Measurements from ENCODE around the gene TBC1D3K.
"Not testable (repeated sequence)": the region's sequence is repeated elsewhere in the genome, so short reads cannot be mapped to it uniquely, and the experiment has no call there.

TBC1D3K gene

GRCh38 chr17:37924115-37924514, at the start of gene TBC1D3K:
TBC1D3K (plus strand) TSS chr17:37924415; CDS start chr17:37926000, 1,585 bp downstream.
- not testable (repeated sequence) for DNase-seq

DNA sequence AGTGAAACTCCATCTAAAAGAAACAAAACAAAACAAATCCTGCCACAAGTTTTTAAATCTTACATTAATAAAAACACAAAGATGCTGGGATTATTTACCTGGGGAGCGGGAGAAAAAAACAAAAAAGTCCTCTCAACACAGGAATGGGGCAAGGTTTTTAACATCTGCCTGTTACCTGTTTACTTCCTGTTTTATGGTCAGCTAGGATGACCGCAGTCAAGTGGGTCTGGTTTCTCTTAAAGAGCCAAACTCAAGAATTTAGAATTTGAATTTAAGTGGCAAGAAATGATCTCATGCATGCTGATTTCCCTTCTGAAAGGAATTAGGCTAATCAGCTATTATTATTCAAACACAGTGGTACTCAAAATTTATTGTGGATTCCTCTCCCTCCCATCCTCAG, 39.7 kb upstream of the TBC1D3K start:
- no peak for DNase-seq

GRCh38 chr17:37885136-37885535, 39.1 kb upstream of the TBC1D3K start:
- no peak for DNase-seq

DNA sequence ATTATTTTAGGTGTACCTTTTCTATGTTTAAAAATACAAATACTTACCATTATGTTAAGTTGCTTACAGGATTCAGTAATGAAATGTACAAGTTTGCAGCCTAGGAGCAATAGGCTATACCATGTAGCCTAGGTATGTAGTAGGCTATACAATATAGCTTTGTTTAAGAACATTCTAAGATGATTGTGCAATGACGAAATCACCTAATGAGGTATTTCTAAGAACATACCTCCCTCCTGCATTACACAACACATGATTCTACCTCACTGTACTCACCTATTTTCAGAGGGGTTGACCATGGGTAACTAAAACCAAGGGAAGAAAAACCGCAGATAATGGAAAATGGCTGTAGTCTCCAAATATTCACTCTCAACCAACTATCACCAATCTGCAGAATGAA, 35.3 kb upstream of the TBC1D3K start:
- no peak for DNase-seq

DNA sequence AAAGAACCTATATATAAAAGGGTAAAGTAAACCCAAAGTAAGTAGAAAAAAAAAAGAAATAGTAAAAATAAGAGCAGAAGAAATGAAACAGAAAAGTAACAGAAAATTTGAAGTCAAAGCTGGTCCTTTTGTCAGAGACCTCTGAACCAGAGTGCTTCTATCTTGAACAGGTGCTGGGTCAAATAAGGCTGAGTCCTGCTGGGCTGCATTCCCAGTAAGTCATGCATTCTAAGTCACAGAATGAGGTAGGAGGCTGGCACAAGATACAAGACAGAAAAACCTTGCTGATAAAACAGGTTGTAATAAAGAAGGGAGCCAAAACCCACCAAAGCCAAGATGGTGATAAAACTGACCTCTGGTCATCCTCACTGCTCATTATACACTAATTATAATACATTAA, 27.3 kb upstream of the TBC1D3K start:
- DNase-seq, result not testable (repeated sequence)

All from DMS53 (cell line).